Prostate gland (tissue), 2 donors: ENCODE data around the gene DNAH9.

Experiments
- CTCF ChIP-seq, 4 experiments: fragments of 200-600 bp in 2 of 4; fragments of 450-650 bp in 2 of 4; sonication (generic) in 2 of 4; IDR thresholded peaks; 1 replicate in 3 of 4; 2 replicates in 1 of 4; pipeline ENCODE4 v1.5.1; 2016 to 2019; ENCODE audit warnings: antibody characterized with exemption in 4 of 4, mild to moderate bottlenecking in 2 of 4, moderate library complexity in 2 of 4
- POLR2A ChIP-seq: fragments of 450-650 bp; IDR thresholded peaks from one replicate; pipeline ENCODE4 v1.6.1; 2016; ENCODE audit warnings: antibody characterized with exemption, mild to moderate bottlenecking

- peak; percentile 97 for TF ChIP-seq POLR2A
- peak in 2 of 4 experiments; percentile 40 to 41 for TF ChIP-seq CTCF (IDR thresholded peaks at IDR 0.05)
Measured at GRCh38 chr17:11997147-11997971, 399.1 kb downstream of the DNAH9 start, which contains the start of gene ZNF18.
